Fibroblast of villous mesenchyme (primary cell): Measurements from ENCODE around the gene TMEM267. TPM values are rescaled to one million over a fixed set of nuclear protein-coding genes. Genes with fewer than 3 reads are reported as not detected.

Experiments
- DNase-seq: peaks from one replicate; pipeline ENCODE4 v3.0.0-alpha.2; 2010; ENCODE audit warnings: low read depth
- H3K4me3 ChIP-seq: 2 replicates; pipeline ENCODE4 v1.5.1; 2011; ENCODE audit warnings: low read depth, mild to moderate bottlenecking, low read length
- CTCF ChIP-seq: IDR thresholded peaks from 2 replicates; pipeline ENCODE4 v1.5.1; 2012; ENCODE audit warnings: low read depth, mild to moderate bottlenecking, low read length; ENCODE audit not compliant: insufficient read depth
- total RNA-seq: library from RNA; depleted of rRNA; stranded (reverse); fragments of >200 nt; gene quantifications from 2 replicates; pipeline ENCODE4 v1.2.3, GENCODE V29; 2012

Gene TMEM267
- total RNA-seq, 1 donor, result 21.2 TPM

GRCh38 chr5:43416803-43417394 lies 66.8 kb downstream of the TMEM267 start:
- no peak for DNase-seq
- no peak overlapping the region for H3K4me3 ChIP-seq
- TF ChIP-seq CTCF, result no peak

DNA sequence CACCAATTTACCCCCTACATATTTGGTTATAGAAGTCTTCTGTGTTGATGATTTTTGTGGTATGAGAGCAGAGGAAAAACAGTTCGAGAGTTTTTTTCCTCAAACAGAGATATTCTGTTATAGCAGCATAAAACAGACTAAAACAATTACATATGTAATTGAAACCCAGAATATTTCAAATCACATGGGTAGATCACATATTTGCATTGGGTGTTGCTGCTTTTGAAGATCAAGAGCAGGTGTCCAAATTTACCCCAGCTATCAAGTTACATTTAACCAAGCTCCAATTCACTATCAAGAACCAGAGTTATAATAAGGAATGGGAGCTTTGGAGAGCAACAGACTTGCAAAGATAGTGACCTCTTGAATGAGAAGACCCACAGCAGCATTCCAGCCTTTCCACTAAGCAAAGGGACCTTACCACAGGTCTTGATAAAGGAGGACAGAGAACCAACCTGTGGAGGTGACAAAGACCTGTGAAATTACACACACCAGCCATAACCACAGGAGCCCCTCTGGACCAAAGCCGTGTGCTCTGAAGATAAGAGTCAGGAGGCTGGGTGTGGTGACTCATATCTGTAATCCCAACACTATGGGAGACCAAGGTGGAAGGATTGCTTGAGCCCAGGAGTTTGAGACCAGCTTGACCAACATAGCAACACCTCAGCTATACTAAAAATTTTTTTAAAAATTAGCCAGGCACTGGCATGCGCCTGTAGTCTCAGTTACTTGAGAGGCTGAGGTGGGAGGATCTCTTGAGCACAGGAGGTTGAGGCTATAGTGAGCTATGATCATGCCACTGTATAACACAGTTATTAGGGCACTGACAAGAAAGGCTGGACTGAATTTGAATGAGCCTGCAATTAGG lies 67.5 kb downstream of the TMEM267 start:
- no peak for DNase-seq

DNA sequence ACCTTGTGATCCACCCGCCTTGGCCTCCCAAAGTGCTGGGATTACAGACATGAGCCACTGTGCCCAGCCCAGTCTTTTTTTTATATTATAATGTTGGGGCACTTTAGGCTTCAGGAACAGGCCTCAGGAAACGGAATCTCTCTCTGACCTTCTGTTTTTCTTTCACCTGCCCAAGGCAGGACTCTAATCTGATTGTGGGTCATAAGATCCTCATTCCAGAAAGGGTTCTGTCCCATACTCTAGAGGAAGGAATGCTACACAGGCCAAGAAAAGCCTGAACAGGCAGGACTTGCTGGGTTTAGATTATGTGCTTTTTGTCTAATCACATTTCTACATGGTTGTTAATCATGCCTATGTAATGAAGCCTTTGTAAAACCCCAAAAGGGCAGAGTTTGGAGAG lies 69.7 kb downstream of the TMEM267 start:
- no peak overlapping the region for H3K4me3 ChIP-seq
- TF ChIP-seq CTCF, result no peak
- DNase-seq, result no peak

More for the DNA sequence above, 67.5 kb downstream of the TMEM267 start:
- no peak for TF ChIP-seq CTCF
- H3K4me3 ChIP-seq, result no peak overlapping the region

DNA sequence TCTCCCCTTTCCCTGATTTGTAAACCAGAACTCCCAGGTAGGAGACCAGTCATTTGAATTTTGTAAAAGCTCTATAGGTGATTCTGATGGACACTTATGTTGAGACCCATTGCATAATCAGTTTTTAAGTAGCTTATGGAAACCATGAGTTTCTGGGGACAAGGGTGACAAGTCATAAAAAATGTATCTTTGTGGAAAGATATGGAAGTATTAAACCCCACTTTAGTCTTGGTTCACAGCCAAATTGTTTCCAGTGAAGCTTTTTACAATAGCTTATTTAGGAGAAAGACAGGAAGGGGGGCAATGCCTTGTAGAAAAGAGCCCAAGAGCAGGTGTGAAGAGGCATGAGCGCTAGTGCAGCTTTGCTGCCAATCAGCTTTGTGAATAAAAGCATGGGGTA lies 71.0 kb downstream of the TMEM267 start:
- H3K4me3 ChIP-seq, result no peak overlapping the region
- no peak for TF ChIP-seq CTCF
- DNase-seq, result no peak

DNA sequence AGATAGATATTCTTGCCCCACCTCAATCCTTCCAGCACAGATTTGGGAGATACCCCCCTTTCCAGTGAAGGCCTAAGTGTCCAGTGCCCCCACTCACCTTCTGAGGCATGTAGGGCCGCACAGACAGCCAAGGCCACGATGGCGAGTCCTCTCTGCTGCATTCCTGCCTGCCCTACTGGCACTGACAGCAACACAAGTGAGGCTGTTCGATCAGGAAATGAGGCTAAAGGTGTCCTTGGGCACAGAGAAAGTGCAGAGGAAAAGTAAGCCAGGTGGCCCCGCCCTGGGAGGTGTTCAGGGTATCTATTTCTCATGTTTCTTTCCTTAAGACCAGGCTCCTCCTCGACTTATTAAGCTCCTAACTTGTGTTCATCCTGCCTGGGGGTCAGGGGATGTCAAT lies 71.5 kb downstream of the TMEM267 start, which contains the start of gene CCL28:
Gene CCL28, minus strand, starts transcription at position 236 of the 400 bp plus-strand sequence. Its CDS starts 75 bp downstream, at position 161.
- TF ChIP-seq CTCF, result no peak

DNA sequence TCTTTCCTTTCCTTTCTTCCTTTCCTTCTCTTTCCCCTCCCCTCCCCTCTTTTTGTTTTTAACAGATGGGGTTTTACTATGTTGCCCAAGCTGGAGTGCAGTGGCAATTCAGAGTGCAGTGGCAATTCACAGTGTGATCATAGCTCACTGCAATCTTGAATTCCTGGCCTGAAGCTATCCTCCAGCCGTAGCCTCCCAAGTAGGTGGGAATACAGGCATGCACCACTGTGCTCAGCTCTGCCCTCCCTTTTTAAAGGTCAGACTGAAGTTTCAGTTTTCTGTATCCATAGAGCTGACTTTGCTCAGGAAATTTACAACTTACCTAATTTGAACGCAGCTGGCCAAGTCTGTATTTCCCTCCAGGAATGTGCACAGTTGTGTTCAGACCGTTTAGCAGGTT lies 72.2 kb downstream of the TMEM267 start:
- DNase-seq, result no peak
- TF ChIP-seq CTCF, result no peak
- no peak overlapping the region for H3K4me3 ChIP-seq

More for the DNA sequence above, 71.5 kb downstream of the TMEM267 start, which contains the start of gene CCL28:
- no peak for DNase-seq
- no peak within 1 kb of the TSS for H3K4me3 ChIP-seq
